ENCODE data around the gene DST. TPM values are rescaled to one million over a fixed set of nuclear protein-coding genes. Genes with fewer than 3 reads are reported as not detected.

DST gene
- total RNA-seq, 1 experiment from 2014 or later, result 91.9 TPM

DNA sequence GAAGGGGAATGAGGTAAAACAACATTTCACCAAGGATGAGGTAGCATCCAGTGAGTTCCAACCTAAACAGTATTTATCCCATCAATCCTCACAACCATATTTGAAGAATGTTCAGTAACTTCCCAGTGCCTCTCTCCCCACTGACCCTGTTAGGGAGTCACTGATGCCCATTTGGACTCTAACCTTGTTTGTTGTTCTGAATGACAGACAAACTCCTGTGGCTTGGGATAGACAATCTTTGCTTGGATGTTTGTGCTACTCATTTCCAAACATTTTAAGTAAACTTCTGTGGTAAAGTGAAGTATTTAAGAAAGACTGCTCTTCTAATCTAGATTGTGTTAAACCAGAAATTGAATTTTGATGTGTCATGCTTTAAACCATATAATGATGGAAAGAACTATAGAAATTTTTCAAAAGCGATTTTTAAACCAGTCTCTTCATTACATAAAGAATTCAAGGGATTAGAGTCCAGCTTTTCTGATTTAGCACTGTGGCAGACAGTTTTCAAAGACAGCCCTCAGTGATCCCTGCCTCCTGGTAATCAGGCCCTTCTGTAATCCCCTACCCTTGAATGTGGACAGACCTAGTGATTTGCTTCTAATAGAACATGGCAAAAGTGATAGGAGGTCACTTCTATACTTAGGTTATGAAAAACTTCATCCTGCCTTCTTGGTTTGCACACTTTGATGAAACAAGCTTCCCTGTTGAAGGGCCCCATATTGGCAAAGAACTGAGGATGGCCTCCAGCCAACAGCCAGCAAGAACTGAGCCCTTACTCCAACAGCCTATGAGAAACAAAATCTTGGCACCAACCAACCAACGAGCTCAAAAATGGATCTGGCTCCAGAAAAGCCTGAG is 191.6 kb downstream of the DST start:
- H2BK12ac ChIP-seq (ENCODE audit: insufficient read length, low read depth, low read length), result no peak overlapping the region
- no peaks in the 10 kb centered on the region for H3K79me1 ChIP-seq (ENCODE audit: insufficient read depth, low read depth, low read length, poor library complexity, severe bottlenecking)
- no peak overlapping the region for H2BK5ac ChIP-seq (ENCODE audit: insufficient read length, low read length)
- no peak overlapping the region for H3K4ac ChIP-seq (ENCODE audit: low read depth, low read length)
- no peak overlapping the region for H3K4me2 ChIP-seq (ENCODE audit: insufficient read depth, insufficient read length, low read length)
- Mint-ChIP-seq H3K27ac (no peak overlapping the region; a peak in 1 of 7 replicates), H3K36me3 (ENCODE audit: insufficient read depth in 1 of 3, low read depth in 3 of 3) (no peaks in the 10 kb centered on the region; a peak in 1 of 7 replicates), H3K4me1 (no peaks in the 10 kb centered on the region), H3K9me3 (no peaks in the 10 kb centered on the region), H3K4me3 (no peak overlapping the region), H3K27me3 (ENCODE audit: low read depth) (no peaks in the 10 kb centered on the region)
- H3K27me3 ChIP-seq (ENCODE audit: insufficient read depth, low read length), result no peaks in the 10 kb centered on the region
- H2AFZ ChIP-seq (ENCODE audit: low read length), result no peak overlapping the region
- no peak overlapping the region for H3K9ac ChIP-seq (ENCODE audit: extremely low read depth, insufficient read length, low read length)
- no peaks in the 10 kb centered on the region for H3K9me3 ChIP-seq (ENCODE audit: control insufficient read depth, low read depth, low read length)
- no peak overlapping the region for H3K18ac ChIP-seq (ENCODE audit: insufficient read length, low read depth, low read length)
- TF ChIP-seq, protein P1, sequence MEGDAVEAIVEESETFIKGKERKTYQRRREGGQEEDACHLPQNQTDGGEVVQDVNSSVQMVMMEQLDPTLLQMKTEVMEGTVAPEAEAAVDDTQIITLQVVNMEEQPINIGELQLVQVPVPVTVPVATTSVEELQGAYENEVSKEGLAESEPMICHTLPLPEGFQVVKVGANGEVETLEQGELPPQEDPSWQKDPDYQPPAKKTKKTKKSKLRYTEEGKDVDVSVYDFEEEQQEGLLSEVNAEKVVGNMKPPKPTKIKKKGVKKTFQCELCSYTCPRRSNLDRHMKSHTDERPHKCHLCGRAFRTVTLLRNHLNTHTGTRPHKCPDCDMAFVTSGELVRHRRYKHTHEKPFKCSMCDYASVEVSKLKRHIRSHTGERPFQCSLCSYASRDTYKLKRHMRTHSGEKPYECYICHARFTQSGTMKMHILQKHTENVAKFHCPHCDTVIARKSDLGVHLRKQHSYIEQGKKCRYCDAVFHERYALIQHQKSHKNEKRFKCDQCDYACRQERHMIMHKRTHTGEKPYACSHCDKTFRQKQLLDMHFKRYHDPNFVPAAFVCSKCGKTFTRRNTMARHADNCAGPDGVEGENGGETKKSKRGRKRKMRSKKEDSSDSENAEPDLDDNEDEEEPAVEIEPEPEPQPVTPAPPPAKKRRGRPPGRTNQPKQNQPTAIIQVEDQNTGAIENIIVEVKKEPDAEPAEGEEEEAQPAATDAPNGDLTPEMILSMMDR (conservative IDR thresholded peaks at IDR 0.05), result no peak
- H3K79me2 ChIP-seq (ENCODE audit: insufficient read depth, low read length), result no peaks in the 10 kb centered on the region
- no peak for DNase-seq
- no peaks in the 10 kb centered on the region for H3K23me2 ChIP-seq (ENCODE audit: insufficient read length, low read depth, low read length, poor library complexity, severe bottlenecking)
- H4K8ac ChIP-seq (replicated peaks; ENCODE audit: insufficient read length, low read depth, low read length), result no peak overlapping the region
- no peak overlapping the region for H3T11ph ChIP-seq (ENCODE audit: low read length)
- H4K20me1 ChIP-seq (ENCODE audit: control insufficient read depth, insufficient read depth, insufficient read length), result no peaks in the 10 kb centered on the region
- H4K91ac ChIP-seq (ENCODE audit: insufficient read length, low read depth, low read length), result no peak overlapping the region
- H2AK5ac ChIP-seq (ENCODE audit: insufficient read length, low read length), result no peak overlapping the region
- H3K23ac ChIP-seq (ENCODE audit: insufficient read length, low read depth, low read length), result no peak overlapping the region
- no peak overlapping the region for H2BK120ac ChIP-seq (ENCODE audit: low read depth, low read length, poor library complexity, severe bottlenecking)
- no peak overlapping the region for H3K27ac ChIP-seq (ENCODE audit: insufficient read length, low read depth, low read length)
- H3K4me1 ChIP-seq (ENCODE audit: insufficient read depth, low read length), result no peaks in the 10 kb centered on the region
- no peak overlapping the region for H3K56ac ChIP-seq (ENCODE audit: insufficient read length, low read depth, low read length)
- H2BK20ac ChIP-seq (ENCODE audit: low read depth, low read length, poor library complexity, severe bottlenecking), result no peak overlapping the region
- H2BK15ac ChIP-seq (ENCODE audit: low read depth, low read length), result no peak overlapping the region
- no peak overlapping the region for H3K14ac ChIP-seq (ENCODE audit: insufficient read depth, low read length)
- no peak overlapping the region for H4K5ac ChIP-seq (ENCODE audit: insufficient read length, low read depth, low read length)
- WGBS (ENCODE audit: extremely low coverage, insufficient read length, low lambda C conversion rate), result no CpG with 5 or more reads among the region's 2 CpGs
